HepG2 (cell line): ENCODE data around the gene FFAR4. TPM values are rescaled to one million over a fixed set of nuclear protein-coding genes. Genes with fewer than 3 reads are reported as not detected.

Source experiments
- ATAC-seq: fragments of 200-7000 bp; cut with Tn5 transposase; 3 replicates; pipeline ENCODE4 v1.9.1; 2020; ENCODE audit warnings: mild to moderate bottlenecking, moderate library complexity
- BruUV-seq: library from RNA; stranded (reverse); fragments of 400-500 nt; replicated peaks from 2 replicates; lab custom pipeline; 2021; lab: Mats Ljungman, UMichigan
- CTCF ChIA-PET: fragments of 300-600 bp; formaldehyde crosslinking; extraction: SDS; loops from one replicate; lab custom pipeline; 2021; ENCODE audit warnings: low total read pairs, inconsistent platforms, low intra/inter-chr PET ratio; lab: Yijun Ruan, JAX
- POLR2A ChIA-PET: fragments of 350-600 bp; sonication (Branson Sonifier 250); formaldehyde crosslinking; loops from one replicate; lab custom pipeline; 2020; ENCODE audit warnings: antibody characterized with exemption, inconsistent platforms; lab: Yijun Ruan, JAX
- DNase-seq: peaks from one replicate; pipeline ENCODE4 v3.0.0-alpha.2; 2015; ENCODE audit warnings: low spot score
- FAIRE-seq: peaks from 3 replicates; lab custom pipeline; 2011; peaks lifted over from hg19 to GRCh38; lab: Jason Lieb, UNC
- H2AFZ ChIP-seq: one replicate; pipeline ENCODE4 v1.6.1; 2011; ENCODE audit warnings: low read length, inconsistent platforms
- H3K27ac ChIP-seq: fragments of 300-600 bp; 3 replicates; pipeline ENCODE4 v1.8.0; 2011; ENCODE audit warnings: mixed run types, mild to moderate bottlenecking, mixed read lengths, low read length, inconsistent platforms; ENCODE audit not compliant: insufficient read depth; ENCODE audit errors: extremely low read length
- H3K27me3 ChIP-seq, 2 experiments: fragments of 200-600 bp in 1 of 2; 2 replicates in 1 of 2; 3 replicates in 1 of 2; pipeline versions ENCODE4 v1.6.0 to v1.8.0; 2011; ENCODE audit warnings: low read length in 2 of 2, mild to moderate bottlenecking in 2 of 2, moderate library complexity in 2 of 2, inconsistent platforms in 1 of 2; ENCODE audit not compliant: insufficient read depth in 2 of 2, control insufficient read depth in 1 of 2
- H3K36me3 ChIP-seq, 2 experiments: fragments of 200-600 bp in 1 of 2; replicated peaks in 1 of 2; 2 replicates in 1 of 2; 3 replicates in 1 of 2; pipeline versions ENCODE4 v1.5.1 to v1.8.0; 2011; ENCODE audit warnings: low read length in 2 of 2, inconsistent platforms in 1 of 2; ENCODE audit not compliant: insufficient read depth in 2 of 2, control insufficient read depth in 1 of 2
- H3K4me1 ChIP-seq: 2 replicates; pipeline ENCODE4 v1.5.1; 2012; ENCODE audit warnings: low read length, inconsistent platforms; ENCODE audit not compliant: insufficient read depth
- H3K4me2 ChIP-seq: 2 replicates; pipeline ENCODE4 v1.6.0; 2011; ENCODE audit warnings: low read depth, low read length, inconsistent platforms
- H3K4me3 ChIP-seq, 3 experiments: fragments of 200-600 bp in 1 of 3; sonication (generic), shearing (Covaris generic) in 1 of 3; replicated peaks in 1 of 3; 2 replicates each; pipeline ENCODE4 v1.5.1; 2011 to 2016; ENCODE audit warnings: low read length in 3 of 3, inconsistent platforms in 2 of 3, low read depth in 2 of 3, mild to moderate bottlenecking in 2 of 3, control low read depth in 1 of 3, mixed read lengths in 1 of 3; ENCODE audit not compliant: insufficient read depth in 1 of 3
- H3K79me2 ChIP-seq: one replicate; pipeline ENCODE4 v1.6.1; 2011; ENCODE audit warnings: low read length, inconsistent platforms; ENCODE audit not compliant: insufficient read depth
- H3K9ac ChIP-seq: 2 replicates; pipeline ENCODE4 v1.6.0; 2011; ENCODE audit warnings: mild to moderate bottlenecking, low read depth, low read length, inconsistent platforms; ENCODE audit not compliant: insufficient read depth
- H3K9me3 ChIP-seq: 2 replicates; pipeline ENCODE4 v1.5.1; 2012; ENCODE audit warnings: mild to moderate bottlenecking, low read length
- H4K20me1 ChIP-seq: 2 replicates; pipeline ENCODE4 v1.6.0; 2011; ENCODE audit warnings: inconsistent platforms, mild to moderate bottlenecking, low read length, moderate library complexity; ENCODE audit not compliant: insufficient read depth
- ATRX ChIP-seq: sonication (generic); formaldehyde crosslinking; IDR thresholded peaks from 2 replicates; pipeline ENCODE4 v1.4.0; 2020; ENCODE audit warnings: missing genetic modification reagents, borderline replicate concordance
- BHLHE40 ChIP-seq: IDR thresholded peaks from 2 replicates; pipeline ENCODE4 v1.6.1; 2011; ENCODE audit warnings: low read length, improper control_type of control experiment
- ESRRA ChIP-seq: sonication (generic); formaldehyde crosslinking; IDR thresholded peaks from 2 replicates; pipeline ENCODE4 v1.5.1; 2020; ENCODE audit warnings: mild to moderate bottlenecking, low read depth, missing genetic modification reagents
- RXRA ChIP-seq: sonication (generic); formaldehyde crosslinking; IDR thresholded peaks from 2 replicates; pipeline ENCODE4 v1.5.1; 2020; ENCODE audit warnings: missing genetic modification reagents
- ZNF235 ChIP-seq: sonication (generic); formaldehyde crosslinking; IDR thresholded peaks from 2 replicates; pipeline ENCODE4 v1.8.1; 2023; ENCODE audit warnings: mild to moderate bottlenecking, missing genetic modification reagents, borderline replicate concordance
- ZNF343 ChIP-seq: sonication (generic); formaldehyde crosslinking; IDR thresholded peaks from 2 replicates; pipeline ENCODE4 v1.4.0; 2020; ENCODE audit warnings: mild to moderate bottlenecking, missing genetic modification reagents
- WGBS: methylation state at CpG from one replicate; pipeline ENCODE4 v1.1.6; 2017; ENCODE audit warnings: low lambda C conversion rate; 5-methylcytosine and 5-hydroxymethylcytosine counted together
- in situ Hi-C: cut with HindIII; loops from 2 replicates; pipeline ENCODE4 v1.10.0; 2017; ENCODE audit warnings: low pct_unique_long_range_greater_than_20kb; ENCODE audit not compliant: extremely low pct_ligation_motif_present
- intact Hi-C: fragments of 100-400 bp; cut with micrococcal nuclease; formaldehyde crosslinking; loops from one replicate; pipeline ENCODE4 v1.10.0; 2022; ENCODE audit not compliant: unreplicated experiment
- polyA plus RNA-seq, 8 experiments: library from polyadenylated mRNA; depleted of rRNA in 3 of 8; stranded (reverse) in 7 of 8; unstranded in 1 of 8; fragments of >200 nt; fragmentation: Illumina TruSeq in 4 of 8; extraction: Trizol in 4 of 8; gene quantifications; 2 replicates each; pipeline versions ENCODE4 v1.2.1 to v1.2.3, GENCODE V29; 2011 to 2016; ENCODE audit warnings: low read depth in 4 of 8, missing spikeins in 1 of 8, mixed read lengths in 1 of 8; ENCODE audit not compliant: insufficient read depth in 1 of 8
- total RNA-seq, 5 experiments: library from RNA; depleted of rRNA; stranded (reverse); fragments of >200 nt; fragmentation: Illumina TruSeq; extraction: Trizol; gene quantifications; 2 replicates each; pipeline ENCODE4 v1.2.3, GENCODE V29; 2016; ENCODE audit warnings: low read depth in 1 of 5
- TF ChIP-seq, protein P1 (sequence below): sonication (generic); formaldehyde crosslinking; IDR thresholded peaks from 2 replicates; pipeline ENCODE4 v1.4.0; 2020; ENCODE audit warnings: missing genetic modification reagents, mild to moderate bottlenecking, borderline replicate concordance
- TF ChIP-seq, protein P2 (sequence below): IDR thresholded peaks from 2 replicates; pipeline ENCODE4 v1.6.1; 2016; ENCODE audit warnings: missing compliant biosample characterization, missing genetic modification reagents, borderline replicate concordance
- TF ChIP-seq, protein P3 (sequence below): sonication (generic); formaldehyde crosslinking; IDR thresholded peaks from 2 replicates; pipeline ENCODE4 v1.4.0; 2020; ENCODE audit warnings: missing genetic modification reagents

The FFAR4 gene
- total and polyA plus RNA-seq, 2 of the 13 experiments (the other 11 are each of a cell fraction or from before 2014, with no cell fraction given) = 0.09 TPM; not detected in 1

DNA sequence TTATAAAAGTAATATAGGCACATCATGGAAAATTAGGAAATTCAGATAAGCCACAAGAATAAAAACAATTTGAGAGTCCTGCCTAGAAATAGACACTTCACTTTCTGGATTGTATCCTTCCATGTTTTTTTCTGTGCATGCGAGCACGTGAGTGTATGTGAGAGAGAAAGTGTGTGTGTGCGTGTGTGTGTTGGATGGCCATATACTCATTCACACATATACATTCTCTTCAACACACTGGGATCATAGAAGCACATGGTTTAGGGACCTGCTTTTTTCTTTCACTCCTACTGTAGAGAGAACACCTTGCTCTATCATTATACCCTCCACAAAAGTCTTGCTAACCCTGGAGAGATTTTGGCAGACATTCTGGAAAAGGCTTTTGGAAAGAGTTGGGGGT, 7.5 kb downstream of the FFAR4 start:
- no peak overlapping the region for H2AFZ ChIP-seq
- TF ChIP-seq ATRX (CRISPR knock-in tag) = no peak
- no peak for TF ChIP-seq BHLHE40
- TF ChIP-seq, protein P1, sequence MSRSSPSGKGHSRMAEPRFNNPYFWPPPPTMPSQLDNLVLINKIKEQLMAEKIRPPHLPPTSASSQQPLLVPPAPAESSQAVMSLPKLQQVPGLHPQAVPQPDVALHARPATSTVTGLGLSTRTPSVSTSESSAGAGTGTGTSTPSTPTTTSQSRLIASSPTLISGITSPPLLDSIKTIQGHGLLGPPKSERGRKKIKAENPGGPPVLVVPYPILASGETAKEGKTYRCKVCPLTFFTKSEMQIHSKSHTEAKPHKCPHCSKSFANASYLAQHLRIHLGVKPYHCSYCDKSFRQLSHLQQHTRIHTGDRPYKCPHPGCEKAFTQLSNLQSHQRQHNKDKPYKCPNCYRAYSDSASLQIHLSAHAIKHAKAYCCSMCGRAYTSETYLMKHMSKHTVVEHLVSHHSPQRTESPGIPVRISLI (CRISPR knock-in tag) = no peak
- TF ChIP-seq ESRRA (CRISPR knock-in tag) = no peak
- no peak for TF ChIP-seq ZNF235
- TF ChIP-seq, protein P2, sequence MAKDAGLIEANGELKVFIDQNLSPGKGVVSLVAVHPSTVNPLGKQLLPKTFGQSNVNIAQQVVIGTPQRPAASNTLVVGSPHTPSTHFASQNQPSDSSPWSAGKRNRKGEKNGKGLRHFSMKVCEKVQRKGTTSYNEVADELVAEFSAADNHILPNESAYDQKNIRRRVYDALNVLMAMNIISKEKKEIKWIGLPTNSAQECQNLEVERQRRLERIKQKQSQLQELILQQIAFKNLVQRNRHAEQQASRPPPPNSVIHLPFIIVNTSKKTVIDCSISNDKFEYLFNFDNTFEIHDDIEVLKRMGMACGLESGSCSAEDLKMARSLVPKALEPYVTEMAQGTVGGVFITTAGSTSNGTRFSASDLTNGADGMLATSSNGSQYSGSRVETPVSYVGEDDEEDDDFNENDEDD (CRISPR knock-in tag) = no peak
- no peak for TF ChIP-seq RXRA (CRISPR knock-in tag)
- TF ChIP-seq ZNF343 (CRISPR knock-in tag) = no peak
- TF ChIP-seq, protein P3, sequence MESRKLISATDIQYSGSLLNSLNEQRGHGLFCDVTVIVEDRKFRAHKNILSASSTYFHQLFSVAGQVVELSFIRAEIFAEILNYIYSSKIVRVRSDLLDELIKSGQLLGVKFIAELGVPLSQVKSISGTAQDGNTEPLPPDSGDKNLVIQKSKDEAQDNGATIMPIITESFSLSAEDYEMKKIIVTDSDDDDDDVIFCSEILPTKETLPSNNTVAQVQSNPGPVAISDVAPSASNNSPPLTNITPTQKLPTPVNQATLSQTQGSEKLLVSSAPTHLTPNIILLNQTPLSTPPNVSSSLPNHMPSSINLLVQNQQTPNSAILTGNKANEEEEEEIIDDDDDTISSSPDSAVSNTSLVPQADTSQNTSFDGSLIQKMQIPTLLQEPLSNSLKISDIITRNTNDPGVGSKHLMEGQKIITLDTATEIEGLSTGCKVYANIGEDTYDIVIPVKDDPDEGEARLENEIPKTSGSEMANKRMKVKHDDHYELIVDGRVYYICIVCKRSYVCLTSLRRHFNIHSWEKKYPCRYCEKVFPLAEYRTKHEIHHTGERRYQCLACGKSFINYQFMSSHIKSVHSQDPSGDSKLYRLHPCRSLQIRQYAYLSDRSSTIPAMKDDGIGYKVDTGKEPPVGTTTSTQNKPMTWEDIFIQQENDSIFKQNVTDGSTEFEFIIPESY (CRISPR knock-in tag) = no peak
- TF ChIP-seq, all 625 proteins: peak for 0
- WGBS = 53% methylated on average over 3 of the region's 3 CpGs
- DNase-seq (no peak), ATAC-seq (no peak), FAIRE-seq (no peak)
- Histone ChIP-seq H3K27ac (no peak overlapping the region), H3K9me3 (no peaks in the 10 kb centered on the region), H3K4me1 (peaks cover 13% of the 10 kb centered on the region), H3K4me2 (no peak overlapping the region), H3K36me3 (no peaks in the 10 kb centered on the region), H3K79me2 (no peaks in the 10 kb centered on the region), H3K9ac (no peak overlapping the region), H4K20me1 (no peaks in the 10 kb centered on the region), H3K27me3 (peaks cover 0 to 16% of the 10 kb centered on the region in 2 experiments; a peak in 4 of 5 replicates), H3K4me3 (no peak overlapping the region)
- ChIA-PET CTCF (no interaction called here), POLR2A (no interaction called here)
- no TSS peak for BruUV-seq
- in situ Hi-C loops = no loop called here
- intact Hi-C loops = no loop called here
